Bone marrow (tissue), 2 donors: ENCODE measurements around the gene MRNIP.

Experiments used
- DNase-seq, 2 donors: peaks; one replicate each; lab custom pipeline; 2025; lab: John Stamatoyannopoulos, UW

Gene MRNIP

GRCh38 chr5:179858586-179859427 is at the start of gene MRNIP:
Gene MRNIP (minus strand): TSS chr5:179858817. CDS start chr5:179858796, 21 bp downstream.
- DNase-seq: peak; percentile 80 to 86

GRCh38 chr5:179907556-179908324 is 49.1 kb upstream of the MRNIP start, which contains the start of gene TBC1D9B:
Gene TBC1D9B (minus strand): TSS chr5:179907897. CDS start chr5:179907821, 76 bp downstream.
- peak; percentile 50 to 53 for DNase-seq

- DNase-seq: no peak
These were observed 48.4 kb upstream of the MRNIP start for GRCh38 chr5:179906795-179907555.

DNA sequence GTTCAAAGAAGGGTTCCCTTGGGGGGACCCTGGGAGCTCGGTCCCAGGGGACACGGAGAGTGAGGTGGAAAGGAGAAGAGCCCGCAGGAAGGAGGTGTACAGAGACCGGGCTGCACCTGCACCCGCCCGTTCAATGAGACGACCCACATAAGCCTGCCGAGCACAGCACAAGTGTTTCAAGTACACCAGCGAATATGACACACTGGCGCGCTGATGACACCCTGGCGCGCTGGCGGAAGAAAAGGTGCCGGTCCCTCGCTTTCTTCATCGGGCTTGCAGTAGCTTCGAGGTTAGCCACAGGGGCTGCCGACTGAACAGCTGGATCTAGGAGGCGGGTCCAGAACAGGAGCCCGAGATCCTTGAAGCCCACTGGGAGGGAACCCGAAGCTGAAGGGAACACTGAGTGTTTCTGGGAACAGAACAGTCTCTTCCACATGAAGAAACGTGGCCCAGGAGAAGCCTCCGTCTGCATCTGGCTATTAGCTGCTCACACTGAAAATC is 47.7 kb upstream of the MRNIP start:
- DNase-seq: no peak

DNA sequence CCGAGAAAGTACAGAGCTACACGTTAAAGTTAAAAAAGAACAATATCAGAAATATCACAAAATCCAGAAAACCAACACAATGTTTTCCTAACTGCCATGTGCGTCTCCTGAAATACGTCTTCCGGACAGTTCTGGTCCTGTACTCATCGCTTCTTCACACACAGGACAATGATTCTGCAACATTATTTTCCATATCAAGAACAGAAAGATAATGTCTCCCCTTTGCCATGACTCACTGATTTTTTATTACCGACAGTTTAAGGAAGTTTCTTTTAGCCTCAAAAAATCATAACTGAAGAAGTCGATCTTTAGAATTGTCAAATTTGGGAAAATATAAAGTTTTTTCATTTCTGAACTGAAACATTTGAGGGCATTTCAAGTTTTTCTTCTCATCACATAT is 46.5 kb upstream of the MRNIP start:
- peak in 1 of 2 donors; percentile 44 for DNase-seq

DNA sequence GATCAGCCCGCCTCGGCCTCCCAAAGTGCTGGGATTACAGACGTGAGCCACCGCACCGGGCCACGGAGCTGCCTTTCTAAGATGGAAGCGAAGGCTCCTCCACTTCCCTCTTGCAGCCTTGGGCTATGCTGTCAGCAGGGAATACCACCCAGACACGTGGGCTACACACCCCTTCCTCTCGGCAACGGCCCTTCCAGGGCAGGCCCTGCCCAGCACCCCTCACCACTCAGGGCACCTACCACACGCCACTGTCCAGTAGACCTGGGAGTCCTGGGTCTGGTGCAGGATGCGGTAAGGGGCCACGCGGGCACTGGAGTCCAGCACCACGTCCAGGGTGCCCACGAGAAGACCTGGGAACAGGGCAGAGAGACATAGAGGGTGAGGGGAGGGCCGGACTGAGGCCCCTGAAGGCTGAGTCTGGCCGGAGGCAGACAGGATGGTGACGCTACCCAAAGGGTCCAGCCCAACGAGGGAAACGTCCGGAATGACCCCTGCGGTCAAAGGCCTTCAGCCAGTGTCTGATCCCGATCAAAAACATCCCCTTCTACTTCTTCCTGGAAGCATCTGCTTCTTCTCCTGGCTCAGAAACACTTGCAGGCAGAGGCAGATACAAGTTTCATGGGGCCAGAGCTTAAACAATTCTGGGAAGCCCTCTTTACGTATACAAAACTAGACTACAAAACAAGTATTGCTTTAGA is 46.0 kb upstream of the MRNIP start:
- no peak for DNase-seq

- DNase-seq: no peak
These were observed 44.1 kb upstream of the MRNIP start for GRCh38 chr5:179902763-179903158.

- no peak for DNase-seq
These were observed 43.5 kb upstream of the MRNIP start for GRCh38 chr5:179901915-179902762.

GRCh38 chr5:179901462-179901861 is 42.8 kb upstream of the MRNIP start:
- no peak for DNase-seq

DNA sequence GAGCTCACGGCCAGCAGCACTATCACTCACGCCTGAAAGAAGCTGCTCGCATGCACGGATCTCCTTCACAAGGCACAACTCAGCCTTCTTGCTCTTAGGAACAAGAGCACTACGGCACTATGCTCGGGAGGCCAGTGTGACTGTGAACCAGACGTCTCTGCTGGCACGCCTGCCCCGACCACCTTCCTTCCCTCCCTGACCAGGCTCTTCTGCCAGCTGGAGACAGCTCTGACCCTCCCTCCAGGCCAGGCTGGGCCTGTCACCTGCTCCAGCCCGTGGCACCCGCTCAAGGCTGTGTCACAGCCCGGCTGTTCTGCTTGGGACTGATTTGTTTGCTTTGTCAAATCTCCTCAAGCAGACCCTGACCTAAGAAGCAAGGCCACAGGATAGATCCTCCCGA is 42.1 kb upstream of the MRNIP start:
- DNase-seq: no peak

DNA sequence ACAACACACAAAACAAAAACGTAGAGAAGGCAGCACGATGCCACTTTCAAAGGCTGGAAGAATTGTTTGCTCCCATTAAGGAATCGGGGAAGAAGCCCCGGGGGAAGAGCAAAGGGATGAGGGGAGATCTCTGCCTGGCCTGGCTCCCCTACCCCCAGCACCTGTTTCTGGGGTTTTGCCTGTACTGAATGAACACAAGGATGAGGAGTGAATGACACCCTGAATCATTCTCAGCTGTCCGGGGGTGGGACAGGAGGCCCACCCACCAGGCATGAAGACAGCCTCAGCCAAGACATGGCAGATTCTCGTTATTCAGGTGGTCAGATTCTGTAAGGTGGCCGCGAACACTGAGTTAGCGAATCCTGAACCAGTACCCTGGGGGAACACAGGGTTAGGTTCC is 41.6 kb upstream of the MRNIP start:
- DNase-seq: no peak

- no peak for DNase-seq
These were observed 37.2 kb upstream of the MRNIP start for GRCh38 chr5:179895861-179896260.

GRCh38 chr5:179893958-179894895 is 35.6 kb upstream of the MRNIP start:
- no peak for DNase-seq

DNA sequence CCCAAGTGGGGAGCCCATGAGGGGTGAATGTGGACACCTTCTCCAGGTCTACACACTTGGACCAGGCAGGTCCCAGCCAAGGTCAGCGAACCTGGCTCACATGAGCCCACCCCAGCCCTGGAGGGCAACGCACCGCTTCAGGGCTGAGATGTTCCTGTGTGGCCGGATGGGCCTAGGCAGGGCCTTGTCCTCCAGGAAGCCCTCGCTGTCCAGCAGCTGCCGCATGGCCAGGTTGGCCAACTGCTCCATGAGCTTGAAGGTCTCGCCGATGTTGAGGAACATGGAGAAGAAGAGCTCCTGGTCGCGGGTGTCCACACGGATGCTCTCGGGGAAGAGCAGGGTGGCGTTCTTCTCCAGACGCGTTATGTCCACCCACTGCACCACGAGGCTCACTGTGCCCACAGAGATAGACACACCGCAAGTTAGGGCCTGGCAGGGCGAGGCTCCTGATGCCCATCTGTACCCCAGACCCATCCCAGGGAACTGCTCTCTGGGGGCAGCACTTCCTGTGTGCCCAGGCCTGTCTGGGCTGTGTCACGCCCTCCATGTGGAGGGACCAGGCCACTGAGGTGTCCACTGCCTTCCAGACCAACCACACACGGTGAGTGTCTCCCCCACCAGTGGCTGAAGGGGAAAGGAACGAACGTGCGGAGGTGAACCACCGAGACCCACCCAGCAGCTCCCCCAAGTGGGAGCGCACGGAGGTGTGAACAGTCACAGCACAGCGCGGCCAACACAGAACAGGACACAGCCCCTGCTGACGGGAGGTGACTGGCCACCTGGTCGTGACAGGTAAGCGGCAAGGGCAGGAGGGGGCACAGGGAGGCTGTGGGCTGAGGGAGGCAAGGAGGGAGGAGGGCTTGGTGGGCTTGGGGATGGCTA is 34.7 kb upstream of the MRNIP start:
- DNase-seq: no peak

GRCh38 chr5:179892255-179892654 is 33.6 kb upstream of the MRNIP start:
- DNase-seq: no peak

- no peak for DNase-seq
These were observed 32.4 kb upstream of the MRNIP start for GRCh38 chr5:179890751-179891682.

- DNase-seq: no peak
These were observed 31.3 kb upstream of the MRNIP start for GRCh38 chr5:179889885-179890284.
